GM21529 (cell line): ENCODE data around the gene PVRIG.
A peak's percentile ranks its signal among the peaks of the same experiment; 100 is the strongest.
"Not testable (repeated sequence)": the region's sequence is repeated elsewhere in the genome, so short reads cannot be mapped to it uniquely, and the experiment has no call there.

ENCODE experiments used
- ATAC-seq: cut with Tn5 transposase; IDR thresholded peaks from one replicate; pipeline ENCODE4 v1.9.1; 2021; ENCODE audit not compliant: unreplicated experiment

The PVRIG gene

DNA sequence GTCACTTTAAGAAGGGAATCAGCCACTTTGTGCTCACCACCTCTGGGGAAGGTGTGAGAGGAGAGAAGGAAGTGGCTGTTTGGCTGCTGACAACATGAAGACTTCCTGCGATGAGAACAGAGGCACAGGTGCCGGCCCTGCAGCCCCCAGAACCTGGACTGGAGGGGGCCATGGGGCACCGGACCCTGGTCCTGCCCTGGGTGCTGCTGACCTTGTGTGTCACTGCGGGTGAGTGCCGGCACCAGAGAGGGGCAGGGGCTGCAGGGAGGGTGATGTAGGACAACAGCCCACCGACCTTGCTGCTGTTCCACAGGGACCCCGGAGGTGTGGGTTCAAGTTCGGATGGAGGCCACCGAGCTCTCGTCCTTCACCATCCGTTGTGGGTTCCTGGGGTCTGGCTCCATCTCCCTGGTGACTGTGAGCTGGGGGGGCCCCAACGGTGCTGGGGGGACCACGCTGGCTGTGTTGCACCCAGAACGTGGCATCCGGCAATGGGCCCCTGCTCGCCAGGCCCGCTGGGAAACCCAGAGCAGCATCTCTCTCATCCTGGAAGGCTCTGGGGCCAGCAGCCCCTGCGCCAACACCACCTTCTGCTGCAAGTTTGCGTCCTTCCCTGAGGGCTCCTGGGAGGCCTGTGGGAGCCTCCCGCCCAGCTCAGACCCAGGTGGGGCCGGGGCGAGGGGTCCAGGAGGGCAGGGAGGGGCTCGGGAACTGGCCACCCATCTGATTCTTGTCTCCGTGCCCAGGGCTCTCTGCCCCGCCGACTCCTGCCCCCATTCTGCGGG, at the start of gene PVRIG:
Gene PVRIG, plus strand, starts transcription at position 149 of the 785 bp plus-strand sequence. Its CDS starts 22 bp downstream, at position 171.
- not testable (repeated sequence) for ATAC-seq

DNA sequence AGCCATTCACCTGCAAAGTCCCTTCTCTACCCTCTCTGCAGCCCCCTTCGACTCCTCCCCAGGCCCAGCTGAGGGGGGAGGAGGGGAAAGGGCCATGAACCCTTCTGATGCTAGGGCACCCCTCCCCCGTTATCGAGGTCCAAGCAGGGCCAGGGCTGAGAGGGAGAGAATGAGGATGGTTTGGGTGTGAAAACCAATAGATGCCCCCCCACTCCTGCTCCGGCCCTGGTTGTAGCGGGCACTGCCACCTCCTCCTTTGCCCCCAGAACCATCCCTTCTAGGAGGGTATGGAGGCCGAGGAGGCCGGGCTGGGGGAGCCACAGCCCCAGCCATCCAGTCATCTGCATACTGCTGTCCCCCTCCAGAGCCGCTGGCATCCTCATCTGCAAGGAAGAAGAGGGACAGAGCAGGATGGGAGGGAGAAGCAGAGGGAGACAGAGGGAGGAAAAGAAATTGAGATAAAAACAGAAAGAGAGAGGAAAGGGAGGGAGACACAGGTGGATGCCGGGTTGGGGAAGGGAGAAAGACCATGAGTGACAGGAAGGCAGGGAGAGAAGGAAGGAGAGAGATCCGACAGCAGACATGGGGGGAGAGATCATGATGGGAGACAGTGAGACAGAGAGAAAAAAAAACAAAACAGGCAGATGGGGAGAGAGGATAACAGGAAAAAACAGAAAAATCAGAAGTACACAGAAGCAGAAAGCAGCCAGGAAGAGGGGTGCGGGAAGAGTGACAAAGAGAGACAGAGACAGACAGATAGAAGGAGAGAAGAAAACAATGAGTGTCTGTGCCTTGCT, 49.5 kb upstream of the PVRIG start:
- no peak for ATAC-seq

DNA sequence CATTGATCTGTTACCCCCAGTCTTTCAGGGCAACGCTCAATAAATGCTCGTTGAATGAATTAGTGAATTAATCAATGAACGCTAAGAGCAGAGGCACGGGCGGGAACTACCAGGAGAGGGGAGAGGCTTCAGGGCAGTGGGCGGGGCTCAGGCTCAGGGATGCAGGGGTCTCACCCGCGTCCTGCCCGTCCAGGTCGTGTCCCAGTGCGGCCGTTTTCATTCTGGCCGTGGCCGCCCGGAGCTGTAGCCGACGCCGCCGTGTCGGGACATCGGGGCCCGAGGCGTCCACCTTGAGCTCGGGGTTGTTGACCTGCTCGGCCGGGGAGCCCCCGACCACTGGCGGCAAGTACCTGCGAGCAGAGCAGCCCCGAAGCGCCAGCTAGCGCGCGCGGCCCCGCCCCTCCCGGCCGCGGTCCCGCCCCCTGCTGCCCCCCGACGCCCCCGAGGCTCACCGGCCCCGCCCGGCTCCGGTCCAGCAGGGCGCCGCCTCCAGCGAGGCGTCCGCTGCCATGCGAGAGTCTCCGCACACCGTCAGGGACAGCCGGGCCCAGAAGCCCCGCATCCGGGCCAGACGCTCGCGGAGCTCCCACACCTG, 48.6 kb upstream of the PVRIG start:
- no peak for ATAC-seq

DNA sequence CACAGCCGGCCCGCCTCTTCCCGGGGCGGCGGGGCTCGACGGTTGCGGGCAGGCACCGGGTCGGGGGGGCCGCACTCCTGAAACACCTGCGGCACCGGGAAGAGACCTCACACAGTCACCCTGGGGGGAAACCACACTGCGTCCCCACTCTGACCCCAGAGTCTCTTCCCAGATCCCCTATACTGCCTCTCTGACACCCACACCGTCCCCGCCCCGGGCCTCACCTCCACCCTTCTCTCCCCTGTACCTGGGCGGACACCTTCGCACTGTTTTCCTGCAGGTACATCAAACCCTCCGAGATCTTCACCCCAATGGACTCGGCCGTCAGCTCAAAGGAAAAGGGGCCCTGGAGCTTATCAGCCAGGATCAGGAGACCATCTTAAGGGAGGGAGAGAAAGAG, 47.9 kb upstream of the PVRIG start:
- ATAC-seq = no peak

DNA sequence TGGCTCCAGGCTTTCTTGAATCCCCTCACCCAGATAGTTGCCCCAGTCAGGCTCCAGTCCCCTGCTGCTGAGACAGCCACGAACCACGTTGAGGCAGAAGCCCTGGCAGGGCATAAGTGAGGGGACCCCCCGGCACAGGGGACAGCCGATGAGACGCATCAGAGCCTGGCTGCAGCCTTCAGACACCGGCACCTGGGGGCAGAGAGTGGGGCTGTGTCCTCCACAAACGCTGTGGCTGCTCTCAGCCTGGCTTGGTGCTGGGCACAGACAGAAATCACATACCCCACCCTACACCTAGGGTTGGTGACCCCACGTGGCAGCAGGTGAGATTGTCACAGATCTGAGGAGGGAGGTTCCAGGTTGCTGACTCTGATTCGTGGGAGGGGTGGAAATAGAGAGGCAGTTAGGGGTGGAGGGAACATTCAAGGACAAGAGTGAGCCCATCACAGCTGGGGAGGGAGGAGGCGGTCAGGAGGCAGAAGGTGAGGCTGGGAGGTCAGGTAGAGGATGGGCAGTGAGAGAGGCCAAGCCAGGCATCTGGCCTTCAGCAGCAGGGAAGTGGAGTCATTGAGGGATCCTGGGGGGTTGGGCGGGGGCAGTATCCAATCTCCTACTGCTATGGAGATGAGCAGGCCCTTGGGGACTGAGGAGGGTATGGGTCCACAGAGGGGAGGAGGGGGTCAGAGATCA, 45.8 kb upstream of the PVRIG start:
- no peak for ATAC-seq

DNA sequence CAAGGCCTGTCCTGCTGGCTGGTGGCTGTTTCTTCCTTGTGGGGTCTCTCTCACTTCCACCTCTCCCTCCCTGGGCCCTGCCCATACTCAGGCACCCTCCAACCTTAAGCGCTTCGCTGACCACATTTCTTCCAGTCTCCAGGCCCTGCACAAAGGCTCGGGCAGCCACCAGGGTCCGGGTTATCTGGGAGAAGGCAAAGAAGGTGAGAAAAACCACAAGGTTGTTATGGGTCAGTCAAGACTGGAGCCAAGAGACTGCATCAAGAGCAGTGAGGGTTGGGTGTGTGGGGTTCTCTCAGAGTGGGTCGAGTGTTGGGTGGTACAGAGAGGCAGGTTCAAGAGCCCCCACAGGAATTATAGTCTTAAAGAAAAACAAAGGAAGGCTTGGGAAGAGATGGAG, 45.2 kb upstream of the PVRIG start:
- ATAC-seq = no peak

DNA sequence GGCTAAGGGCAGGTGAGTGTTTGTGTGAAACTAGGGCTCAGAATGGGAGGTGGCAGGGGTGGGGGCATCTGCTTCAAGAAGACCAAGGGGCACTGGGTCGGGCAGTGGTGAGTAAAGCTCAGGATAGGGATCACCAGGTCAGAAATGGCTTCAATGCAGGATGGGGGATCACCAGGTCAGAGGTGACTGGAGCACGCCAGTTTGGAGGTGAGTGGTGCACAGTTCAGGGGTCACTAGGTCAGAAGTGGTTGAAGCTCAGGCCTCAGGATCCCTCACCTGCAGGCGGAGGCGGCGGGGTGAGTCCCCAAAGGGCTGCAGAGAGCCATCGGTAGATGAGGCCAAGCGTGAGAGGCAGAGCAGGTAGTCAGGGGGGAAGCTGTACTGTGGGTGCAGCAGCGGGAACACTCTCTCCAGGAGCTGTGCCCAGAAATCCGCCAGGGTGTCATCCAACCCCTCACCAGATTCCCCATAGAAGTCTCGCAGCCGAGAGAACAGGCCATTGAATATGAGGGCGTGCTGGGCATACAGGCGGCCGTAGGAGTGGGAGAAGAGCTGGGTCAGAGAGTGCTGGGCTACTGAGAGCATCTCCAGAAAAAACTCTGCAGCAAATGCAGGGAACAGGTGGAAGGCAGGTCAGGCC, 44.3 kb upstream of the PVRIG start:
- no peak for ATAC-seq

DNA sequence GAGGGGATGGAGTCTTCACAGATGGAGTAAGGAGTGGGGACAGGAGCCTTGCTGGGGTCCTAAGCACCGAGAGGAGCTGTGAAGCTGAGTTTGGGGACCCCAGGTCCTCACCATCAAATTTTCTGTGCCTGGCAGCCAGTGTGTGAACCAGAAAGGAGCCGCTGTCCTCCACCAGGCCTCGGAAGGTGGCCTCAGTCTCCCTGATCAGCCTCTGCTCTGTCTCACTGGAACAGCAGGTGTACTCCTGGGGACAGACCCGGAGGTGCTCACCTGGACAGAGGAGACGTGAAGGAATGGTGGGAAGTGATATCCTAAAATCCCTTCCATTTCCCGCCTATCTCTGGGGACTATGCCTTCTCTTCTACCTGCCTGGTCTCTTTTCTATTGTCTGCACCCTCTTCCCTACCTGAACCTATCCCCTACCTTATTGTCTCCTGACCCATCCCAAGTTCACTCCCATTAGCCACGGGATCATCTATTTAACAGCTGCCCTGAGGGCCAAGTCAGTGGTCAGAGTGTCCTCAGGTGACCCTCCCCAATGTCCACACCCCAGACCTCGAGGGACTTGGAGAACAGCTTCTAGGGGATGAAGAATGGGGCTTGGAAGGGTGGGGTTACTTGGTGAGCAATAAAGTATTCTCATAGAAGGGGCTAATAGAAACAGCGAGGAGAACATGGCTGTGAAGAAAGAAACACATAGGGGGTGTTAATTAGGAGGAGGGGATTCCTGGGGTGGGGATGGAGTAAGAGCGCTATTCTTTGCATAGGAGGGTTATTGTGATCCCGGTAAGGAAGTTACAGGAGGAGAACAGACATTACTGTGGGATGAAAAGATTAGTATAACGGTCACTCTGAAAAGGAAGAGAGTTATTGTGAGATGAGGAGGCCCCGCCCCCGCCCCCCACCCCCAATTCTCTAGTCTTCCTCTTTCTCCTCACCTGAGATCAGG, 43.4 kb upstream of the PVRIG start:
- no peak for ATAC-seq

DNA sequence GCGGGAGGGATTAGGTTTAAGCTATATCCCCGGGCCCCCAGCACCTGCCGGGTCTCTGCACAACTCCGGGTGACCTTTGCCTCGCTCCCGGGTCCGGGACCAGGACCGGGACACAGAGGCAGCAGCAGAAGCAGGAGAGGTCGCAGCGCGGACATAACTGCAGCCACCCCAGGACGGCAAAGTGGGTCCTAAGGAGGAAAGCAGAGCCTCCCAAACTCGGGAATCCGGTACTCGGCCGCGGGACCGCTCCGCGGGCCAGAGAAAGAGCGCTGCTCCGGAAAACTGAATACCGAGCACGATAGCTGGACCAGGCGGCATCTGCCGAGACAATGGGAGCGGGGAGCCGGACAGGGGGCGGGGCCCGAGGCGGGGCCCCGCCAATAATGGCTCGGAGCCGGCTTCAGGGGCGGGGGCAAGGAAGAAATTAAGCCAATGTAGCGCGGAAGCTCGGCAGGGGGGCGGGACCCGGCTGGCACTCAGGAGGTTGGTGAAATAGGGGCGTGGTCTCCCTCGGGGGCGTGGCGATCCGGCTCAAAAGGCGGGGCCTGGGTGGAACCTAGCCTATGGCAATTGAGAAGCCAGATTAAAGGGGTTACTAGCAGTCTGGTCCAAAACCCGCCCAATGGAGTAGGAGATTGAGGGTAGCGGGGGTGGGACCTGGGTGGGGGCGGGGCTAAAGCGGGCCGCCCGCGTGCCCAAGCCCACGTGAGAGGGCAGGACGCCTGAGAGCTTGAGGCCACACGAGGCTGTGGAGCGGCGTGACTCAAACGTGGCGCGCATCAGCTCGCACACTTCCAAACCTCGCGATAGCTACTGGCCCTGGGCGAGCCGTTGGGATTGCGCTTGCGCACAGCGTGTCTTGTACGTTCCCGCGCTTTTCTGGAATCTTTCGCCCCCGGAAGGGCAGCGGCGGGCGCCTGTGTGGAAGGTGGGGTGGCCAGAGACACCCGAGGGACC, 42.4 kb upstream of the PVRIG start, which contains the start of the genes GPC2 and STAG3:
Gene GPC2, minus strand, starts transcription at position 337 of the 957 bp plus-strand sequence. Its CDS starts 182 bp downstream, at position 155.
Gene STAG3, plus strand, starts transcription at position 874 of the 957 bp plus-strand sequence. CDS start 2,639 bp downstream, outside the sequence.
- peak; percentile 88 for ATAC-seq

DNA sequence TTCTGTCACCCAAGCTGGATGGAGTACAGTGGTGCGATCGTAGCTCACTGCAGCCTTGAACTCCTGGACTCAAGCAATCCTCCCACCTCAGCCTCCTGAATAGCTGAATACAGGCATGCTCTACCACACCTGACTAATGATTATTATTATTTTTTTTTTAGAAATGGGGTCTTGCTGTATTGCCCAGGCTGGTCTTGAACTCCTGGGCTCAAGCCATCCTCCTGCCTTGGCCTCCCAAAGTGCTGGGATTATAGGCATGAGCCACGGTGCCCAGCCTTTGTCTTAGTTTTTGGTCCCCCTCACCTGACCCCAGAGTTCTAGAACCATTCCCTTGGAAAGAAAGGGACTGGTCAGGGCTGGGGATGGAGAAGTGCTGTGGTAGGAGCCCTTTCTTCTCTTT, 39.7 kb upstream of the PVRIG start:
- ATAC-seq = not testable (repeated sequence)

DNA sequence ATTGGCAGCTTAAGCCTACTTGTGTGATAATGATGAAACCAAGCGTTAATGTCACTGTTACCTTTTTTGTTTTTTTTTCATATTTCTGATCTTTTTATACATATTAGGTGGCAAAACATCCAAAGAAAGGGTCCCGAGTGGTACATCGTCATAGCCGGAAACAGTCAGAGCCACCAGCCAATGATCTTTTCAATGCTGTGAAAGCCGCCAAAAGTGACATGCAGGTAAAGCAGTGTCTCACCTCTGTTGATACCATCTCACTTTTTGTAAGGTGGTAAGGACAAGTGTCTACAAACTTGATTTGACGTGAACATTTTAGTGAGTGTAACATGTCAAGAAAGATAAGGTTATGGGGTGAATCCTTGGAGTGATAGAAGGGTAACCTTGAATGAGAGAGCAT, 37.1 kb upstream of the PVRIG start:
- ATAC-seq = not testable (repeated sequence)

DNA sequence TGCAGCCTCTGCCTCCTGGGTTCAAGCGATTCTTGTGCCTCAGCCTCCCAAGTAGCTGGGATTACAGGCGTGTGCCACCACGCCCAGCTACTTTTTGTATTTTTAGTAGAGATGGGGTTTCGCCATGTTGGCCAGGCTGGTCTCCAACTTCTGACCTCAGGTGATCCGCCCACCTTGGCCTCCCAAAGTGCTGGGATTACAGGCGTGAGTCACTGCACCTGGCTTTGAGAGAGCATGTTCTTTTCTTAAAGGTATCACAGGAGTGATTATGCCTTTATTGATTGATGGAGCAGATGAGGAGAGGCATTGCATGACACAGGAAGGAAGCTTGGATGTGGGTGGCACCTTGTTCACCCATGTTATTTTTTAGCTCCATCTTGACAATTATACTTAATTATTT, 36.7 kb upstream of the PVRIG start:
- not testable (repeated sequence) for ATAC-seq

DNA sequence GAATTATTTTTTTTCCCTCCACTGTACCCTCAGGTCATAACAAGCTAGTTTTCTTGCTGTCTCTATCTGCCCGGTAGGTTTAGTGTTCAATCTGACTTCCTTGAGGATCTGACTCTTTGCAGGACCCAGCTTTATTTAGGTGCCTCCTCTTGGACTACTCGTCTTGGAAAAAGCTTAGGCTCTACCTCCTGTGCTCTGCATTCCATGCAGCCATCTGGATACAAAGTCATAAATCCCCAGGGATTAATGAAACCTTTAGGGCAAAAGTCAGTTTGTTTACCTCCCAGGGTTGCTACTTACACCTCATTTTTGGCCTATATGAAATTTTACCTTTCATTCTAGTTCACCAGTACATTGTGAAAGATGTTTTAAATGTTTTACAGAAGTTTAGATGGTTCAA, 34.0 kb upstream of the PVRIG start:
- no peak for ATAC-seq

DNA sequence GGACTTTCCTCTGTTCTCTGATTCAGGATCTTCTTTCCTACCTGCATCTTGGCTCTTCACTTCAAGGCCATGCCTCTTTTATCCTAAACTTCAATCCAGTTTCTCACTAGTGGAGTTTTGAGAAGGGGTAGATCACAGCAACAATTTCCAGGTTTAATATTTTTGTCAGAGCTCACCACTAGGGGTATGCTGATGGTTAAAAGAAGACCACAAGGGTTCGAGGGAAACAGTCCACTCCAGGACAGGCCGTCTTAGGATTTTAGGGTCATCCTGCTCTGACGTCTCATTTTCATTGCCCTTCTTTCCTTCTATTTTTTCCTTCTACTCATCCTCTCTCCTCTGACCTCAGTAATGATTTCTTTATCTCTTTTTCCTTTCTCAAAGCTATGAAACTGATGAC, 30.7 kb upstream of the PVRIG start:
- no peak for ATAC-seq

DNA sequence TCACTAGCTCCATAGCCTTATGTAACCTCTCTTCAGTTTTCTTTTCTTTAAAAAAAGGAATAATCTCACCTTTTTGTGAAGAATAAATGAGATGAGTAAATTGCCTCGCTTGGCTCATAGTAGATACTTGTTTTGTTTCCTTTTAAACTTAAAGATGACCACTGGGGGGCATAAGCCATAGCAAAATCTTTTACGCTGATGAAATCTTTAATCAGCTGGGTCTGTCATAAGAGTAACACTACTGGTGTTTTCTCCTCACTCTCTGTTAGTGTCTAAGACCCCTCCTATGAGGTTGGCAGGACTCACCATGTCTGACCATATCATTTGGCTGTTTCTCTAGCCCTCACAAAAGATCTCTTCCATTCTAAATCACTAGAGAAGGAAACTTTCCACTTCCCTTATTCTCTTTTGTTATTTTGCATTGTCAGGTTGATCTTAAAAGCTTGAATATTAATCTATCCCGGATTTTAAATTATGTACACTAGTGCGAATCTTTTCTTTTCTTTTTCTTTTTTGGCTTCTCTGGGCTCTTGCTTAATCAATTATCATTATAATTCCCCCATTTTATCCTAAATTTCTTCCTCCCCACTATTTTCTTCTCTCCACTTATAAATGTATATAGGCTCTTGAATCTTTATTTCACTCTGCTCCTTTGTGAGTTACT, 29.6 kb upstream of the PVRIG start:
- no peak for ATAC-seq

DNA sequence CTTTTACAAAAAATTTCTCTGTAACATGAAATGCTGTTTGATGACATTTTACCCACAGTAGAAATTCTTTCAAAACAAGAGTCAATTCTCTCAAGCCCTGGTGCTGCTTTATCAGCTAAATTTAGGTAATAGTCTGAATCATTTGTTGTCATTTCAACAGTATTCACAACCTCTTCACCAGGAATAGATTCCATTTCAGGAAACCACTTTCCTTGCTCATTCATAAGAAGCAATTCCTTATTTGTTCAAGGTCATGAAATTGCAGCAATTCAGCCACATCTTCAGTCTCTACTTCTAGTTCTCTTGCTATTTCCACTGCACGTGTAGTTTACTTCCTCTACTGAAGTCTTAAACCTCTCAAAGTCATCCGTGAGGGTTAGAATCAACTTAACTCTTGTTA, 28.0 kb upstream of the PVRIG start:
- no peak for ATAC-seq

DNA sequence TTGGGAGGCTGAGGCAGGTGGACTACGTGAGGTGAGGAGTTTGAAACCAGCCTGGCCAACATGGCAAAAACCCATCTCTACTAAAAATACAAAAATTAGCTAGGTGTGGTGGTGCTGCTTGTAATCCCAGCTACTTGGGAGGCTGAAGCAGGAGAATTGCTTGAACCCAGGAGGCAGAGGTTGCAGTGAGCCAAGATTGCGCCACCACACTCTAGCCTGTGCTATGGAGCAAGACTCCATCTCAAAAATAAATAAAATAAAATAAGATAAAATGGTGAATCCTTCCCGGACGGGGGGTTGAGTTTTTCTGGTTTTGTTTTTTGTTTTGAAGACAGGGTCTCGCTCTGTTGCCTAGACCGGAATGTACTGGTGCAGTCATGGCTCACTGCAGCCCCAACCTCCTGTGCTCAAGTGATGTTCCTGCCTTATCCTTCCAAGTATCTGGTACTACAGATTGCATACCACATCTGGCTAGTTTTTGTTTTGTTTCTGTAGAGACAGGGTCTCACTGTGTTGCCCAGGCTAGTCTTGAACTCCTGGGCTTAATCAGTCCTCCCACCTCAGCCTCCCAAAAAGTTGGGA, 27.4 kb upstream of the PVRIG start:
- not testable (repeated sequence) for ATAC-seq
